Uterus (tissue), 2 donors: ENCODE results near the gene PCGF1.

Experiments
- CTCF ChIP-seq, 4 experiments: fragments of 200-600 bp in 2 of 4; fragments of 450-650 bp in 2 of 4; sonication (generic) in 2 of 4; IDR thresholded peaks; one replicate each; pipeline ENCODE4 v1.5.1; 2016 to 2019; ENCODE audit warnings: antibody characterized with exemption in 4 of 4, mild to moderate bottlenecking in 2 of 4, moderate library complexity in 1 of 4
- POLR2A ChIP-seq, 2 donors: fragments of 450-650 bp; IDR thresholded peaks; one replicate each; pipeline ENCODE4 v1.6.1; 2016; ENCODE audit warnings: antibody characterized with exemption in 2 of 2, mild to moderate bottlenecking in 1 of 2, moderate library complexity in 1 of 2

GRCh38 chr2:74537140-74537539, 29.6 kb upstream of the PCGF1 start:
- TF ChIP-seq CTCF (IDR thresholded peaks at IDR 0.05) (no peak), POLR2A (IDR thresholded peaks at IDR 0.05) (no peak)
